GM12892 (cell line): ENCODE data around the gene FGFRL1.
A peak's percentile ranks its signal among the peaks of the same experiment; 100 is the strongest.

Source experiments
- DNase-seq: peaks from one replicate; pipeline ENCODE4 v3.0.0; 2011; ENCODE audit not compliant: insufficient read length
- FAIRE-seq: peaks from 2 replicates; lab custom pipeline; 2011; peaks lifted over from hg19 to GRCh38; lab: Jason Lieb, UNC
- POLR2A ChIP-seq: IDR thresholded peaks from 2 replicates; pipeline ENCODE4 v1.6.1; 2011; ENCODE audit warnings: low read depth, low read length, control low read depth
- POLR2AphosphoS5 ChIP-seq: IDR thresholded peaks from 2 replicates; pipeline ENCODE4 v1.6.1; 2011; ENCODE audit warnings: low read depth, low read length, control low read depth
- TAF1 ChIP-seq: IDR thresholded peaks from 2 replicates; pipeline ENCODE4 v1.6.1; 2011; ENCODE audit warnings: low read depth, mild to moderate bottlenecking, control low read depth, low read length, borderline replicate concordance

Gene FGFRL1

GRCh38 chr4:1035510-1035909 is 24.1 kb downstream of the FGFRL1 start:
- no peak for FAIRE-seq
- DNase-seq, result no peak
- TF ChIP-seq POLR2A, result no peak
- TF ChIP-seq TAF1, result no peak
- no peak for TF ChIP-seq POLR2AphosphoS5

GRCh38 chr4:1036095-1036494 is 24.7 kb downstream of the FGFRL1 start:
- DNase-seq, result no peak
- TF ChIP-seq TAF1 (no peak), POLR2AphosphoS5 (no peak), POLR2A (no peak)
- no peak for FAIRE-seq

- no peak for TF ChIP-seq POLR2AphosphoS5
- no peak for TF ChIP-seq TAF1
- no peak for TF ChIP-seq POLR2A
- no peak for DNase-seq
- no peak for FAIRE-seq
Observed at GRCh38 chr4:1036976-1037810, 25.8 kb downstream of the FGFRL1 start.

GRCh38 chr4:1038948-1039492 is 27.6 kb downstream of the FGFRL1 start:
- no peak for FAIRE-seq
- no peak for TF ChIP-seq POLR2A
- DNase-seq, result no peak

GRCh38 chr4:1039493-1040343 is 28.3 kb downstream of the FGFRL1 start:
- TF ChIP-seq TAF1 (no peak), POLR2A (no peak), POLR2AphosphoS5 (no peak)
- FAIRE-seq (no peak), DNase-seq (no peak)

- FAIRE-seq (no peak), DNase-seq (no peak)
- TF ChIP-seq TAF1, result no peak
- no peak for TF ChIP-seq POLR2AphosphoS5
- no peak for TF ChIP-seq POLR2A
Observed at GRCh38 chr4:1040344-1041146, 29.1 kb downstream of the FGFRL1 start.

- TF ChIP-seq POLR2AphosphoS5 (no peak), TAF1 (no peak), POLR2A (no peak)
- DNase-seq (no peak), FAIRE-seq (no peak)
Observed at GRCh38 chr4:1041147-1041935, 29.9 kb downstream of the FGFRL1 start.

- TF ChIP-seq TAF1 (no peak), POLR2AphosphoS5 (no peak), POLR2A (no peak)
- FAIRE-seq, result no peak
Observed at GRCh38 chr4:1041936-1042330, 30.5 kb downstream of the FGFRL1 start.

GRCh38 chr4:1042352-1043055 is 31.1 kb downstream of the FGFRL1 start:
- no peak for FAIRE-seq

More at GRCh38 chr4:1041936-1042330, 30.5 kb downstream of the FGFRL1 start:
- no peak for DNase-seq

More at GRCh38 chr4:1042352-1043055, 31.1 kb downstream of the FGFRL1 start:
- peak; percentile 3 for DNase-seq
- TF ChIP-seq TAF1 (no peak), POLR2AphosphoS5 (no peak), POLR2A (no peak)
